Stimulated activated naive CD8-positive, alpha-beta T cell treated with anti-CD3 and anti-CD28 coated beads, Interleukin-15, Interleukin-2, amounts not matched to agents 100 U/mL and 50 U/mL, for 24 hours (primary cell): ENCODE data around the gene HDHD5.
A peak's percentile ranks its signal among the peaks of the same experiment; 100 is the strongest.
"Not testable (repeated sequence)": the region's sequence is repeated elsewhere in the genome, so short reads cannot be mapped to it uniquely, and the experiment has no call there.

ENCODE experiments used
- ATAC-seq: fragments of 150-1000 bp; cut with Tn5 transposase; one replicate; pipeline ENCODE4 v1.10.0; 2021
- DNase-seq: peaks from one replicate; pipeline ENCODE4 v3.0.0; 2021

HDHD5 gene

GRCh38 chr22:17155941-17156340 lies 3.1 kb downstream of the HDHD5 start:
- DNase-seq: no peak
- no peak for ATAC-seq

- ATAC-seq (no peak), DNase-seq (no peak)
Observed at GRCh38 chr22:17152971-17153370, 6.1 kb downstream of the HDHD5 start.

- DNase-seq (no peak), ATAC-seq (no peak)
Observed at GRCh38 chr22:17152340-17152739, 6.7 kb downstream of the HDHD5 start.

- DNase-seq: no peak
- no peak for ATAC-seq
Observed at GRCh38 chr22:17149076-17149815, 9.8 kb downstream of the HDHD5 start.

- not testable (repeated sequence) for ATAC-seq, DNase-seq
Observed at GRCh38 chr22:17147458-17147857, 11.6 kb downstream of the HDHD5 start.

- DNase-seq (no peak), ATAC-seq (no peak)
Observed at GRCh38 chr22:17145021-17145680, 13.9 kb downstream of the HDHD5 start.

GRCh38 chr22:17143826-17144225 lies 15.3 kb downstream of the HDHD5 start:
- ATAC-seq (no peak), DNase-seq (no peak)

- no peak for DNase-seq
- ATAC-seq: no peak
Observed at GRCh38 chr22:17143101-17143500, 16.0 kb downstream of the HDHD5 start.

GRCh38 chr22:17140826-17141766 lies 18.0 kb downstream of the HDHD5 start:
- DNase-seq (no peak), ATAC-seq (no peak)

GRCh38 chr22:17140022-17140421 lies 19.1 kb downstream of the HDHD5 start:
- no peak for ATAC-seq
- no peak for DNase-seq

GRCh38 chr22:17138513-17138912 lies 20.6 kb downstream of the HDHD5 start:
- no peak for ATAC-seq

GRCh38 chr22:17137861-17138425 lies 21.1 kb downstream of the HDHD5 start:
- DNase-seq (no peak), ATAC-seq (no peak)

More at GRCh38 chr22:17138513-17138912, 20.6 kb downstream of the HDHD5 start:
- no peak for DNase-seq

- ATAC-seq (no peak), DNase-seq (no peak)
Observed at GRCh38 chr22:17137170-17137569, 21.9 kb downstream of the HDHD5 start.

GRCh38 chr22:17135153-17135760 lies 23.8 kb downstream of the HDHD5 start:
- DNase-seq (no peak), ATAC-seq (no peak)

- no peak for ATAC-seq
- DNase-seq: no peak
Observed at GRCh38 chr22:17133137-17133536, 25.9 kb downstream of the HDHD5 start.

- ATAC-seq: no peak
Observed at GRCh38 chr22:17132112-17132511, 27.0 kb downstream of the HDHD5 start.

GRCh38 chr22:17131686-17132085 lies 27.4 kb downstream of the HDHD5 start:
- ATAC-seq (no peak), DNase-seq (no peak)

More at GRCh38 chr22:17132112-17132511, 27.0 kb downstream of the HDHD5 start:
- DNase-seq: no peak

- no peak for DNase-seq
- peak; percentile 63 for ATAC-seq
Observed at GRCh38 chr22:17130199-17130598, 28.9 kb downstream of the HDHD5 start.

GRCh38 chr22:17121233-17122195 lies 37.6 kb downstream of the HDHD5 start, which contains the start of gene TMEM121B:
TSS of gene TMEM121B (minus strand) at chr22:17121360. CDS start at chr22:17121127, 233 bp downstream.
- DNase-seq: peak; percentile 54
- no peak for ATAC-seq

- ATAC-seq (no peak), DNase-seq (no peak)
Observed at GRCh38 chr22:17120711-17121232, 38.3 kb downstream of the HDHD5 start.
